Stimulated activated CD8-positive, alpha-beta memory T cell treated with anti-CD3 and anti-CD28 coated beads, Interleukin-15, amount 100 ng/mL, for 48 hours (primary cell): Measurements from ENCODE around the gene TSR1.

Experiments
- DNase-seq, 2 donors: peaks; one replicate each; pipeline ENCODE4 v3.0.0-alpha.2; 2020; ENCODE audit warnings: low read depth in 2 of 2

Gene TSR1

DNA sequence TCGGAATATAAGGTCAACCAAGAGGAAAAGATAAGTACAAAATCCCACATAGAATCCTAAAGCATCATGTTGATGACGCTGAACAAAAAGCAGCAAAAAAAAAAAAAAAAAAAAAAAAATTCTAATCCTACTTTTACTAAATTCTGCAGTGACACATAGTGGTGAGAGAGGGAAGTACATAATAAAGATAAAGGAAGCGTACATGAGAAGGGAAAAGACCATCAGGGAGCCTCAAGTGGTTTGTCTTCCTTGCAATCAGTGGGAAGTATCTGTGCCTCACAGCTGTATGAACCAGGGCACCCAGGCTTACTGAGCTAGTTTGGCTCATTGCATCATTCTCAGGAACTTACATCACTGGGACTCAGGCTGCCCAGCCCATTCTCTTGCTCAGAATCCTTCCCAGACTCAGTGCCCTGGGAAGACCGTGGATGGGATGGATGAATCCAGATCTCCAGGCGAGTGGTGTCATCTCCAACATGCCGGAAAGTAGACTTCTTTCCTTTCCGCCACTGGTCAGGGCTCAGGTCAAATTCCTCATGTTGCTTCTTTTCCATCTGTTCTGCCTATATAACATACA, 53.9 kb downstream of the TSR1 start:
- DNase-seq: no peak

DNA sequence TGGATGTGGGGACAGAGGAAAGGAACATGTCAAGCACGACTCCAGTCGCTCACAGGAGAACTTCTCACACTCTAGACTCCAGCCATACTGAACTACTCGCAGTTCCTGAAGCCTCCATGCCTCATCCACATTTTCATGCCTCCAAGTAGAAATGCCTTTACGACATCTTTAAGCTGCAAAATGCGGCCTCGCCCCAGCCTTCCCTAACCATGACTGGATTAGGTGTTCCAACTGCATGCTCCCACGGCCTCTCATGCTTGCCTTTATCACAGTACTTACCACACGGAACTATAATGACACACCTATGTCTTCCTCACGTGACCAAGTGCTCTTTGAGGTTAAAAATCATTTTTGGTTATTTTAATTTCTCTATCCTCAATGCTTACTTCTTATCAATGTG, 56.5 kb downstream of the TSR1 start:
- DNase-seq: no peak

DNA sequence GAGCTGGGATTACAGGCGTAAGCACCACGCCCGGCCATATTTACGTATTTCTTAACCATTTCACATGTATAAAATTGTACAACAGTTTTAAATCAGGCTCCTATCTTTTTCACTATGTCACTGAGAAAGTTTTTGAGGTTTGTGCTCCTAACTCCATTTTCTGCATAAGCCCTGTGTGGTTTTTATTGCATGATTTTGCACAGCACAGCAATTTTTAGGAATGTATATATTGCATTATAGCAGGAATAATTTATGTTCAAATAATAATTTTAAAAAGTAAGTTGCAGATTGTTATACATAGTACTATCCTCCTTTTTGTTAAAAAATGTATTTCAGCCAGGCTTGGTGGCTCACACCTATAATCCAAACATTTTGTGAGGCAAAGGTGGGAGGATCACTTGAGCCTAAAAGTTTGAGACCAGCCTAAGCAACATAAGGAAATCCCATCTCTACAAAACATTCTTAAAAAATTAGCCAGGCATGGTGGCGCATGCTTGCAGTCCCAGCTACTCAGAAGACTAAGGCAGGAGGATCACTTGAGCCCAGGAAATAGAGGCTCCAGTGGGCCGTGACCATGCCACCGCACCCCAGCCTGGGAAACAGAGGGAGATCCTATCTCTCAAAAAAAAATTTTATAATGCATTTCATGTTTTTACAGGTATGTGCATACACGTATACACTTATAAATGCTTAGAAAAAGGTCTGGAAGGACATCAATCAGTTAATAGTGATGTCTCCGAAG, 58.7 kb downstream of the TSR1 start:
- no peak for DNase-seq

DNA sequence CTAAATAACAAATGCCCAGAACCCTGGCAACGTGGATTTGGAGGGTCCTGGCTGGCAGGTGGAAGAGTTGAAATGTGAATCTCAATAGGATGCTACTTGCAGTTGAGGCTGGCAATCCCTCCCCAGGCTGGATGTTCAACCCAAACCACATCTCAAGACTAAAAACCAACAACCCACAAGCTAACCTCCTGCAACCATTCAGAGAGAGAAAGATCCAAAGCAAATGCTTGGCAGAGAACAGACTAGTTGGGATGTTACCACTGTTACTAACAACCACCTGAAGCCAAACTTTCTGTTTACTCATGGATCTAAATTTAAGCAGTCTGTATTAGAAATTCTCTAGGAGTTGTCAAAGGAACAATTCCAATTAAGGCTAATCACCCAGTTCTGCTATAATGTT, 60.5 kb downstream of the TSR1 start:
- DNase-seq: no peak

DNA sequence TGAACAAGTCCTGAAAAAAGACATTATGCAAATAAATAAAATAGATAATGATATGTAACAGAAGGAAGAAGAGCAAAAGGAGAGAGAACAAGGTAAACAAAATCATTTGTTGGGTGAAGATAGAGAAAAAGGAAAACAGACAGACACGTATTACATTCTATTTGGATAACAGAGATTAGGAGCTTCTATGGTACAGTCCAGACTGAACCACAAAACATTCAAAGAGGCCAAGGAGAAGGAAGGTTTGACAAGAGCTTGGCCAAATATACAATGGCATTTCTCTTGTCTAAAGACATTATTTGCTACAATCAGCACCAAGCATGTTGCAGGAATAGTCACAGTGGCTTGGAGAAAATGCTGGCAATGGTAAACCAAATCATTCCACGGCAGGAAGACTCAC, 61.8 kb downstream of the TSR1 start:
- DNase-seq: no peak
